ENCODE measurements around the gene SYNE2.
"Not testable (repeated sequence)": the region's sequence is repeated elsewhere in the genome, so short reads cannot be mapped to it uniquely, and the experiment has no call there.

The SYNE2 gene

GRCh38 chr14:64147126-64147790, 294.5 kb downstream of the SYNE2 start:
- Histone ChIP-seq H3K4me3 (ENCODE audit: low read depth in 1 of 2, low read length in 2 of 2) (no peak overlapping the region), H3K4me1 (ENCODE audit: control insufficient read depth in 1 of 2, insufficient read depth in 2 of 2, low read length in 2 of 2) (no peaks in the 10 kb centered on the region), H3K9me3 (ENCODE audit: control insufficient read depth in 1 of 2, low read length in 2 of 2) (no peaks in the 10 kb centered on the region), H3K27ac (ENCODE audit: low read length) (no peak overlapping the region), H3K36me3 (ENCODE audit: control insufficient read depth in 1 of 2, insufficient read depth in 2 of 2, low read length in 2 of 2) (peaks cover 17 to 39% of the 10 kb centered on the region in 2 donors), H3K27me3 (ENCODE audit: low read depth, low read length) (no peaks in the 10 kb centered on the region)

GRCh38 chr14:64149921-64150320, 297.1 kb downstream of the SYNE2 start:
- Histone ChIP-seq H3K27me3 (ENCODE audit: low read depth, low read length) (no peaks in the 10 kb centered on the region), H3K4me1 (ENCODE audit: control insufficient read depth in 1 of 2, insufficient read depth in 2 of 2, low read length in 2 of 2) (no peaks in the 10 kb centered on the region), H3K27ac (ENCODE audit: low read length) (no peak overlapping the region), H3K9me3 (ENCODE audit: control insufficient read depth in 1 of 2, low read length in 2 of 2) (no peaks in the 10 kb centered on the region), H3K4me3 (ENCODE audit: low read depth in 1 of 2, low read length in 2 of 2) (no peak overlapping the region), H3K36me3 (ENCODE audit: control insufficient read depth in 1 of 2, insufficient read depth in 2 of 2, low read length in 2 of 2) (peaks cover 12 to 34% of the 10 kb centered on the region in 2 donors)

- peaks cover 6 to 19% of the 10 kb centered on the region in 2 donors for H3K36me3 ChIP-seq (ENCODE audit: control insufficient read depth in 1 of 2, insufficient read depth in 2 of 2, low read length in 2 of 2)
- no peak overlapping the region for H3K27ac ChIP-seq (ENCODE audit: low read length)
- H3K4me1 ChIP-seq (ENCODE audit: control insufficient read depth in 1 of 2, insufficient read depth in 2 of 2, low read length in 2 of 2): no peaks in the 10 kb centered on the region
- no peaks in the 10 kb centered on the region for H3K9me3 ChIP-seq (ENCODE audit: control insufficient read depth in 1 of 2, low read length in 2 of 2)
- H3K4me3 ChIP-seq (ENCODE audit: low read depth in 1 of 2, low read length in 2 of 2): no peak overlapping the region
- no peaks in the 10 kb centered on the region for H3K27me3 ChIP-seq (ENCODE audit: low read depth, low read length)
Measured at GRCh38 chr14:64158608-64159007, 305.8 kb downstream of the SYNE2 start.

- Histone ChIP-seq H3K27ac (ENCODE audit: low read length) (no peak overlapping the region), H3K36me3 (ENCODE audit: control insufficient read depth in 1 of 2, insufficient read depth in 2 of 2, low read length in 2 of 2) (peaks cover 6 to 19% of the 10 kb centered on the region in 2 donors), H3K9me3 (ENCODE audit: control insufficient read depth in 1 of 2, low read length in 2 of 2) (no peaks in the 10 kb centered on the region)
Measured at GRCh38 chr14:64159588-64159987, 306.8 kb downstream of the SYNE2 start.

GRCh38 chr14:64170181-64170580, 317.4 kb downstream of the SYNE2 start:
- Histone ChIP-seq H3K27ac (ENCODE audit: low read length) (no peak overlapping the region), H3K4me3 (ENCODE audit: low read depth in 1 of 2, low read length in 2 of 2) (no peak overlapping the region), H3K4me1 (ENCODE audit: control insufficient read depth in 1 of 2, insufficient read depth in 2 of 2, low read length in 2 of 2) (no peaks in the 10 kb centered on the region), H3K9me3 (ENCODE audit: control insufficient read depth in 1 of 2, low read length in 2 of 2) (no peaks in the 10 kb centered on the region), H3K36me3 (ENCODE audit: control insufficient read depth in 1 of 2, insufficient read depth in 2 of 2, low read length in 2 of 2) (peaks cover 33 to 37% of the 10 kb centered on the region in 2 donors), H3K27me3 (ENCODE audit: low read depth, low read length) (no peaks in the 10 kb centered on the region)

More at GRCh38 chr14:64159588-64159987, 306.8 kb downstream of the SYNE2 start:
- Histone ChIP-seq H3K27me3 (ENCODE audit: low read depth, low read length) (no peaks in the 10 kb centered on the region), H3K4me3 (ENCODE audit: low read depth in 1 of 2, low read length in 2 of 2) (no peak overlapping the region), H3K4me1 (ENCODE audit: control insufficient read depth in 1 of 2, insufficient read depth in 2 of 2, low read length in 2 of 2) (no peaks in the 10 kb centered on the region)

GRCh38 chr14:64174922-64175782, 322.3 kb downstream of the SYNE2 start:
- Histone ChIP-seq H3K4me3 (ENCODE audit: low read depth in 1 of 2, low read length in 2 of 2) (no peak overlapping the region), H3K4me1 (ENCODE audit: control insufficient read depth in 1 of 2, insufficient read depth in 2 of 2, low read length in 2 of 2) (no peaks in the 10 kb centered on the region), H3K9me3 (ENCODE audit: control insufficient read depth in 1 of 2, low read length in 2 of 2) (no peaks in the 10 kb centered on the region), H3K27me3 (ENCODE audit: low read depth, low read length) (no peaks in the 10 kb centered on the region), H3K36me3 (ENCODE audit: control insufficient read depth in 1 of 2, insufficient read depth in 2 of 2, low read length in 2 of 2) (peaks cover 14 to 28% of the 10 kb centered on the region in 2 donors), H3K27ac (ENCODE audit: low read length) (no peak overlapping the region)

GRCh38 chr14:64176330-64176729, 323.5 kb downstream of the SYNE2 start:
- Histone ChIP-seq H3K4me3 (ENCODE audit: low read depth in 1 of 2, low read length in 2 of 2) (no peak overlapping the region), H3K4me1 (ENCODE audit: control insufficient read depth in 1 of 2, insufficient read depth in 2 of 2, low read length in 2 of 2) (no peaks in the 10 kb centered on the region), H3K36me3 (ENCODE audit: control insufficient read depth in 1 of 2, insufficient read depth in 2 of 2, low read length in 2 of 2) (peaks cover 8 to 25% of the 10 kb centered on the region in 2 donors), H3K9me3 (ENCODE audit: control insufficient read depth in 1 of 2, low read length in 2 of 2) (no peaks in the 10 kb centered on the region), H3K27ac (ENCODE audit: low read length) (no peak overlapping the region), H3K27me3 (ENCODE audit: low read depth, low read length) (no peaks in the 10 kb centered on the region)

- H3K9me3 ChIP-seq (ENCODE audit: control insufficient read depth in 1 of 2, low read length in 2 of 2): no peaks in the 10 kb centered on the region
- H3K27ac ChIP-seq (ENCODE audit: low read length): no peak overlapping the region
- peaks cover 3 to 22% of the 10 kb centered on the region in 2 donors for H3K36me3 ChIP-seq (ENCODE audit: control insufficient read depth in 1 of 2, insufficient read depth in 2 of 2, low read length in 2 of 2)
- H3K27me3 ChIP-seq (ENCODE audit: low read depth, low read length): no peaks in the 10 kb centered on the region
- H3K4me3 ChIP-seq (ENCODE audit: low read depth in 1 of 2, low read length in 2 of 2): no peak overlapping the region
- H3K4me1 ChIP-seq (ENCODE audit: control insufficient read depth in 1 of 2, insufficient read depth in 2 of 2, low read length in 2 of 2): no peaks in the 10 kb centered on the region
Measured at GRCh38 chr14:64178814-64179213, 326.0 kb downstream of the SYNE2 start.

- not testable (repeated sequence) for H3K27me3 ChIP-seq (ENCODE audit: low read depth, low read length); H3K4me1 ChIP-seq (ENCODE audit: control insufficient read depth in 1 of 2, insufficient read depth in 2 of 2, low read length in 2 of 2); H3K9me3 ChIP-seq (ENCODE audit: control insufficient read depth in 1 of 2, low read length in 2 of 2); H3K36me3 ChIP-seq (ENCODE audit: control insufficient read depth in 1 of 2, insufficient read depth in 2 of 2, low read length in 2 of 2); H3K27ac ChIP-seq (ENCODE audit: low read length); H3K4me3 ChIP-seq (ENCODE audit: low read depth in 1 of 2, low read length in 2 of 2)
Measured at GRCh38 chr14:64182908-64183307, 330.1 kb downstream of the SYNE2 start.

GRCh38 chr14:64184103-64184729, 331.4 kb downstream of the SYNE2 start:
- H3K4me1 ChIP-seq (ENCODE audit: control insufficient read depth in 1 of 2, insufficient read depth in 2 of 2, low read length in 2 of 2): no peaks in the 10 kb centered on the region
- no peak overlapping the region for H3K27ac ChIP-seq (ENCODE audit: low read length)
- peaks cover 6 to 8% of the 10 kb centered on the region in 2 donors for H3K36me3 ChIP-seq (ENCODE audit: control insufficient read depth in 1 of 2, insufficient read depth in 2 of 2, low read length in 2 of 2)
- H3K9me3 ChIP-seq (ENCODE audit: control insufficient read depth in 1 of 2, low read length in 2 of 2): no peaks in the 10 kb centered on the region
- no peak overlapping the region for H3K4me3 ChIP-seq (ENCODE audit: low read depth in 1 of 2, low read length in 2 of 2)
- no peaks in the 10 kb centered on the region for H3K27me3 ChIP-seq (ENCODE audit: low read depth, low read length)

GRCh38 chr14:64185184-64185583, 332.4 kb downstream of the SYNE2 start:
- Histone ChIP-seq H3K4me3 (ENCODE audit: low read depth in 1 of 2, low read length in 2 of 2) (no peak overlapping the region), H3K9me3 (ENCODE audit: control insufficient read depth in 1 of 2, low read length in 2 of 2) (no peaks in the 10 kb centered on the region), H3K36me3 (ENCODE audit: control insufficient read depth in 1 of 2, insufficient read depth in 2 of 2, low read length in 2 of 2) (peaks cover 2 to 8% of the 10 kb centered on the region in 2 donors), H3K27ac (ENCODE audit: low read length) (no peak overlapping the region), H3K27me3 (ENCODE audit: low read depth, low read length) (no peaks in the 10 kb centered on the region), H3K4me1 (ENCODE audit: control insufficient read depth in 1 of 2, insufficient read depth in 2 of 2, low read length in 2 of 2) (no peaks in the 10 kb centered on the region)

Measured in muscle layer of duodenum (tissue), 2 donors.